Liver (tissue), 9 donors: Measurements from ENCODE around the gene SEPHS2. TPM values are rescaled to one million over a fixed set of nuclear protein-coding genes. Genes with fewer than 3 reads are reported as not detected.
A peak's percentile ranks its signal among the peaks of the same experiment; 100 is the strongest.

Source experiments
- DNase-seq: peaks from one replicate; pipeline ENCODE4 v3.0.0-alpha.2; 2017; ENCODE audit warnings: low spot score
- H3K27ac ChIP-seq, 2 donors: one replicate each; pipeline ENCODE4 v1.7.0; 2013; ENCODE audit warnings: inconsistent platforms in 2 of 2, low read length in 2 of 2, control low read depth in 1 of 2, low read depth in 1 of 2, mild to moderate bottlenecking in 1 of 2
- H3K27me3 ChIP-seq, 4 donors: one replicate each; pipeline versions ENCODE4 v1.6.1 to v1.7.0; 2013; ENCODE audit warnings: low read length in 3 of 4, inconsistent platforms in 1 of 4, mild to moderate bottlenecking in 1 of 4, moderate library complexity in 1 of 4; ENCODE audit not compliant: control insufficient read depth in 4 of 4, insufficient read depth in 4 of 4
- H3K36me3 ChIP-seq, 4 donors: one replicate each; pipeline versions ENCODE4 v1.6.1 to v1.7.0; 2013; ENCODE audit warnings: low read length in 3 of 4, mild to moderate bottlenecking in 3 of 4, low read depth in 1 of 4, moderate library complexity in 1 of 4; ENCODE audit not compliant: control insufficient read depth in 4 of 4, insufficient read depth in 3 of 4
- H3K4me1 ChIP-seq, 4 donors: one replicate each; pipeline versions ENCODE4 v1.6.1 to v1.7.0; 2013; ENCODE audit warnings: low read length in 3 of 4, mild to moderate bottlenecking in 3 of 4, moderate library complexity in 1 of 4; ENCODE audit not compliant: control insufficient read depth in 4 of 4, insufficient read depth in 4 of 4
- H3K4me3 ChIP-seq, 3 donors: one replicate each; pipeline versions ENCODE4 v1.6.1 to v1.7.0; 2013; ENCODE audit warnings: low read length in 3 of 3, control low read depth in 1 of 3, low read depth in 1 of 3, mild to moderate bottlenecking in 1 of 3
- H3K9ac ChIP-seq, 2 donors: one replicate each; pipeline ENCODE4 v1.7.0; 2013; ENCODE audit warnings: low read length in 2 of 2, mild to moderate bottlenecking in 2 of 2, moderate library complexity in 2 of 2, control low read depth in 1 of 2, low read depth in 1 of 2
- H3K9me3 ChIP-seq, 4 donors: one replicate each; pipeline versions ENCODE4 v1.6.1 to v1.7.0; 2013; ENCODE audit warnings: low read length in 3 of 4; ENCODE audit not compliant: control insufficient read depth in 4 of 4
- ATF3 ChIP-seq: IDR thresholded peaks from 2 replicates; pipeline ENCODE4 v1.6.1; 2016; ENCODE audit warnings: antibody characterized with exemption
- EGR1 ChIP-seq, 2 donors: IDR thresholded peaks; 2 replicates each; pipeline ENCODE4 v1.6.1; 2016 to 2018; ENCODE audit warnings: antibody characterized with exemption in 2 of 2, low read depth in 2 of 2
- FOXA1 ChIP-seq: IDR thresholded peaks from 2 replicates; pipeline ENCODE4 v1.6.1; 2016; ENCODE audit warnings: antibody characterized with exemption
- FOXA2 ChIP-seq: IDR thresholded peaks from 2 replicates; pipeline ENCODE4 v1.6.1; 2016; ENCODE audit warnings: antibody characterized with exemption
- HNF4A ChIP-seq, 2 donors: conservative IDR thresholded peaks; 2 replicates each; pipeline ENCODE4 v1.6.1; 2016; ENCODE audit warnings: antibody characterized with exemption in 2 of 2, mild to moderate bottlenecking in 2 of 2
- HNF4G ChIP-seq: IDR thresholded peaks from 2 replicates; pipeline ENCODE4 v1.6.1; 2016; ENCODE audit warnings: antibody characterized with exemption
- JUND ChIP-seq, 2 donors: IDR thresholded peaks; 2 replicates each; pipeline ENCODE4 v1.6.1; 2016; ENCODE audit warnings: antibody characterized with exemption in 2 of 2
- MAX ChIP-seq: IDR thresholded peaks from 2 replicates; pipeline ENCODE4 v1.6.1; 2016; ENCODE audit warnings: antibody characterized with exemption
- NR2F2 ChIP-seq: IDR thresholded peaks from 2 replicates; pipeline ENCODE4 v1.6.1; 2016; ENCODE audit warnings: antibody characterized with exemption
- RAD21 ChIP-seq, 2 donors: IDR thresholded peaks; 2 replicates each; pipeline ENCODE4 v1.6.1; 2016; ENCODE audit warnings: antibody characterized with exemption in 2 of 2, mild to moderate bottlenecking in 2 of 2
- RXRA ChIP-seq, 2 donors: IDR thresholded peaks; 2 replicates each; pipeline ENCODE4 v1.6.1; 2017 to 2018; ENCODE audit warnings: antibody characterized with exemption in 2 of 2, mild to moderate bottlenecking in 1 of 2
- SP1 ChIP-seq: IDR thresholded peaks from 2 replicates; pipeline ENCODE4 v1.6.1; 2018; ENCODE audit warnings: antibody characterized with exemption, mild to moderate bottlenecking
- TAF1 ChIP-seq: conservative IDR thresholded peaks from 2 replicates; pipeline ENCODE4 v1.6.1; 2016; ENCODE audit warnings: antibody characterized with exemption, mild to moderate bottlenecking
- YY1 ChIP-seq: IDR thresholded peaks from 2 replicates; pipeline ENCODE4 v1.6.1; 2016; ENCODE audit warnings: antibody characterized with exemption, mild to moderate bottlenecking
- ZBTB33 ChIP-seq: IDR thresholded peaks from 2 replicates; pipeline ENCODE4 v1.6.1; 2016; ENCODE audit warnings: antibody characterized with exemption
- WGBS: extraction: QIAGEN DNeasy Blood & Tissue Kit; methylation state at CpG from one replicate; pipeline ENCODE4 v1.1.7; 2013; 5-methylcytosine and 5-hydroxymethylcytosine counted together
- polyA plus RNA-seq, 2 donors: library from polyadenylated mRNA; stranded (reverse) in 1 of 2; unstranded in 1 of 2; fragments of 200-250 nt in 1 of 2; fragments of >200 nt in 1 of 2; fragmentation: Nextera tagmentation in 1 of 2; extraction: Ambion mirVana in 1 of 2; gene quantifications; one replicate each; pipeline versions ENCODE4 v1.2.1 to v1.2.3, GENCODE V29; 2013 to 2015
- total RNA-seq, 2 donors: library from RNA; depleted of rRNA; stranded (reverse); fragments of >200 nt; gene quantifications; one replicate each; pipeline ENCODE4 v1.2.3, GENCODE V29; 2014
- TF ChIP-seq, protein P1 (sequence below): fragments of 150-350 bp; IDR thresholded peaks from 2 replicates; pipeline ENCODE4 v1.5.1; 2017; ENCODE audit warnings: improper control_type of control experiment, low read depth, low read length; ENCODE audit not compliant: missing input control
- donor health status: healthy.
- donor health status: healthy.
- donor health status: healthy.
- donor health status: healthy.
- donor health status: healthy.

SEPHS2 gene
- total and polyA plus RNA-seq, 4 donors, result 50.1 to 241 (median 132) TPM

DNA sequence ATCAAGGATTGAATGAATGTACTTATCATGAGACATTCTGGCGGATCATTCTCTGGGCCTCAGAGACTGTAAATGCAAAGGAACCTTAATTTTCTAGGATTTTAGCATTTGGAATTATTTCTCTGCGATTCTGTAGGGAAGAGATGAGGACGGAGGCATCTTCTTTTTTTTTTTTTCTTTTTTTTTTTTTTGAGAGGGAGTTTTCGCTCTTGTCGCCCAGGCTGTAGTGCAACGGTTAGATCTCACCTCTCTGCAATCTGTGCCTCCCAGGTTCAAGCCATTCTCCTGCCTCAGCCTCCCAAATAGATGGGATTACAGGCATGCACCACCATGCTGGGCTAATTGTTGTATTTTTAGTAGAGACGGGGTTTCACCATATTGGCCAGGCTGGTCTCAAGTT, 29.0 kb upstream of the SEPHS2 start:
- no peak for DNase-seq
- H3K9me3 ChIP-seq, result no peaks in the 10 kb centered on the region
- WGBS, result 91% methylated on average over 7 of the region's 7 CpGs
- TF ChIP-seq FOXA2, result no peak
- no peak for TF ChIP-seq HNF4G
- TF ChIP-seq ATF3, result no peak
- no peak for TF ChIP-seq FOXA1
- TF ChIP-seq, protein P1, sequence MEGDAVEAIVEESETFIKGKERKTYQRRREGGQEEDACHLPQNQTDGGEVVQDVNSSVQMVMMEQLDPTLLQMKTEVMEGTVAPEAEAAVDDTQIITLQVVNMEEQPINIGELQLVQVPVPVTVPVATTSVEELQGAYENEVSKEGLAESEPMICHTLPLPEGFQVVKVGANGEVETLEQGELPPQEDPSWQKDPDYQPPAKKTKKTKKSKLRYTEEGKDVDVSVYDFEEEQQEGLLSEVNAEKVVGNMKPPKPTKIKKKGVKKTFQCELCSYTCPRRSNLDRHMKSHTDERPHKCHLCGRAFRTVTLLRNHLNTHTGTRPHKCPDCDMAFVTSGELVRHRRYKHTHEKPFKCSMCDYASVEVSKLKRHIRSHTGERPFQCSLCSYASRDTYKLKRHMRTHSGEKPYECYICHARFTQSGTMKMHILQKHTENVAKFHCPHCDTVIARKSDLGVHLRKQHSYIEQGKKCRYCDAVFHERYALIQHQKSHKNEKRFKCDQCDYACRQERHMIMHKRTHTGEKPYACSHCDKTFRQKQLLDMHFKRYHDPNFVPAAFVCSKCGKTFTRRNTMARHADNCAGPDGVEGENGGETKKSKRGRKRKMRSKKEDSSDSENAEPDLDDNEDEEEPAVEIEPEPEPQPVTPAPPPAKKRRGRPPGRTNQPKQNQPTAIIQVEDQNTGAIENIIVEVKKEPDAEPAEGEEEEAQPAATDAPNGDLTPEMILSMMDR, result no peak
- TF ChIP-seq ZBTB33, result no peak
- TF ChIP-seq SP1, result no peak
- no peak for TF ChIP-seq HNF4A (conservative IDR thresholded peaks at IDR 0.05)
- no peak for TF ChIP-seq RXRA (IDR thresholded peaks at IDR 0.05)
- TF ChIP-seq TAF1, result no peak
- TF ChIP-seq MAX, result no peak
- TF ChIP-seq EGR1 (IDR thresholded peaks at IDR 0.05; ENCODE audit: low read depth in 2 of 2), result no peak
- no peak for TF ChIP-seq NR2F2
- no peak for TF ChIP-seq JUND (IDR thresholded peaks at IDR 0.05)
- TF ChIP-seq YY1, result no peak
- TF ChIP-seq RAD21 (IDR thresholded peaks at IDR 0.05), result no peak
- peaks cover 4 to 14% (median 8%) of the 10 kb centered on the region in 4 donors for H3K4me1 ChIP-seq
- H3K27ac ChIP-seq, result no peak overlapping the region
- no peaks in the 10 kb centered on the region for H3K36me3 ChIP-seq
- H3K4me3 ChIP-seq, result no peak overlapping the region
- no peaks in the 10 kb centered on the region for H3K27me3 ChIP-seq
- no peak overlapping the region for H3K9ac ChIP-seq

DNA sequence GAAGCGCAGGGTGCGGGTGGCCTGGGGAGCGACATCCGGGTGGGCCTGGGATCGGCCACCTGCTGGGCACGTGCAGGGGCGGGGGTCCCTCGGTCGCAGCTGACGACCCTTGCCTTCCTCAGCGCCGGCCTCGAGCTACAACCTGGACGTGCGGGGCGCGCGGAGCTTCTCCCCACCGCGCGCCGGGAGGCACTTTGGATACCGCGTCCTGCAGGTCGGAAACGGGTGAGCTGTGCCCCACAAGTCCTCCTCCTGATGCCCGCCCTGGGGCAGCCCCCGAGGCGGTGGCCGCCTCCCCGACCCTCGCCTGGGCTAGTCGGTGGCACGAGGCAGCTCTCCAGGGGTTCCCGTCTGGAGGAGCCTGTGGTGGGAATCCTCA, 28.4 kb upstream of the SEPHS2 start:
- H3K27ac ChIP-seq, result peak overlapping the region in 1 of 2 donors; percentile 70
- no peak overlapping the region for H3K9ac ChIP-seq
- no peak for DNase-seq
- H3K36me3 ChIP-seq, result no peaks in the 10 kb centered on the region
- H3K4me3 ChIP-seq, result peak overlapping the region in 1 of 3 donors; percentile 9
- no peaks in the 10 kb centered on the region for H3K9me3 ChIP-seq
- peaks cover 4 to 14% (median 8%) of the 10 kb centered on the region in 4 donors for H3K4me1 ChIP-seq
- TF ChIP-seq ATF3 (no peak), YY1 (no peak), TAF1 (no peak), MAX (no peak), FOXA2 (no peak)
- H3K27me3 ChIP-seq, result no peaks in the 10 kb centered on the region
- WGBS, result 76% methylated on average over 35 of the region's 35 CpGs
